K562 (cell line): ENCODE measurements around the gene SKIL. TPM values are rescaled to one million over a fixed set of nuclear protein-coding genes. Genes with fewer than 3 reads are reported as not detected.
A peak's percentile ranks its signal among the peaks of the same experiment; 100 is the strongest.

ENCODE experiments used
- CBFA2T3 ChIP-seq: fragments of 450-650 bp; IDR thresholded peaks from 2 replicates; pipeline ENCODE4 v1.6.1; 2017
- CBX1 ChIP-seq: sonication (generic); IDR thresholded peaks from 2 replicates; pipeline ENCODE4 v1.6.1; 2016; ENCODE audit warnings: antibody characterized with exemption, low read depth, mild to moderate bottlenecking
- CCNT2 ChIP-seq: IDR thresholded peaks from 2 replicates; pipeline ENCODE4 v1.6.1; 2011; ENCODE audit warnings: borderline replicate concordance, low read depth, mild to moderate bottlenecking, moderate library complexity, mixed read lengths, low read length; ENCODE audit not compliant: insufficient read length; ENCODE audit errors: extremely low read depth
- CREB5 ChIP-seq: fragments of 250-450 bp; sonication (Bioruptor Pico); IDR thresholded peaks from 2 replicates; pipeline ENCODE4 v1.5.0; 2020; ENCODE audit warnings: mild to moderate bottlenecking
- CTCF ChIP-seq, 3 experiments: IDR thresholded peaks in 2 of 3; conservative IDR thresholded peaks in 1 of 3; 2 replicates each; pipeline ENCODE4 v1.5.1; 2011 to 2012; ENCODE audit warnings: low read length in 3 of 3, mild to moderate bottlenecking in 3 of 3, control low read depth in 2 of 3, improper control_type of control experiment in 1 of 3, inconsistent platforms in 1 of 3, low read depth in 1 of 3, mixed read lengths in 1 of 3, moderate library complexity in 1 of 3; ENCODE audit not compliant: insufficient read depth in 2 of 3
- GTF2A2 ChIP-seq: IDR thresholded peaks from 2 replicates; pipeline ENCODE4 v1.6.1; 2016; ENCODE audit warnings: mild to moderate bottlenecking, missing genetic modification characterization, missing compliant biosample characterization
- HMGXB4 ChIP-seq: sonication (generic); formaldehyde crosslinking; IDR thresholded peaks from 2 replicates; pipeline ENCODE4 v1.8.1; 2023; ENCODE audit warnings: mild to moderate bottlenecking, missing genetic modification reagents
- NFATC3 ChIP-seq: fragments of 450-650 bp; IDR thresholded peaks from 2 replicates; pipeline ENCODE4 v1.6.1; 2017; ENCODE audit warnings: mild to moderate bottlenecking
- NR2C2 ChIP-seq, 2 experiments: fragments of 200-800 bp in 1 of 2; sonication (Bioruptor generic) in 1 of 2; sonication (generic) in 1 of 2; formaldehyde crosslinking in 1 of 2; IDR thresholded peaks; 2 replicates each; pipeline versions ENCODE4 v1.6.1 to v1.8.0; 2016 to 2022; ENCODE audit warnings: mild to moderate bottlenecking in 1 of 2, missing compliant biosample characterization in 1 of 2, missing genetic modification characterization in 1 of 2, missing genetic modification reagents in 1 of 2
- RCOR1 ChIP-seq, 2 experiments: IDR thresholded peaks; 2 replicates each; pipeline ENCODE4 v1.6.1; 2012; ENCODE audit warnings: low read depth in 2 of 2, low read length in 2 of 2, borderline replicate concordance in 1 of 2, improper control_type of control experiment in 1 of 2
- SMARCA4 ChIP-seq: fragments of 450-650 bp; IDR thresholded peaks from 2 replicates; pipeline ENCODE4 v1.6.1; 2016
- TAF1 ChIP-seq: IDR thresholded peaks from 2 replicates; pipeline ENCODE4 v1.6.1; 2011; ENCODE audit warnings: mild to moderate bottlenecking, low read length, moderate library complexity; ENCODE audit not compliant: insufficient read depth, control insufficient read depth, severe bottlenecking; ENCODE audit errors: extremely low read depth
- ZBTB11 ChIP-seq, 3 experiments: fragments of 200-800 bp in 1 of 3; fragments of 250-450 bp in 1 of 3; fragments of 450-650 bp in 1 of 3; sonication (Bioruptor Pico) in 1 of 3; sonication (Bioruptor generic) in 1 of 3; formaldehyde crosslinking in 1 of 3; IDR thresholded peaks; 2 replicates each; pipeline versions ENCODE4 v1.6.1 to v1.8.0; 2016 to 2022; ENCODE audit warnings: mild to moderate bottlenecking in 2 of 3, missing genetic modification characterization in 2 of 3, missing compliant biosample characterization in 1 of 3, moderate library complexity in 1 of 3
- ZNF324 ChIP-seq: fragments of 250-450 bp; sonication (Bioruptor Pico); IDR thresholded peaks from 2 replicates; pipeline ENCODE4 v1.4.0; 2020; ENCODE audit warnings: mild to moderate bottlenecking
- ZNF644 ChIP-seq: fragments of 200-800 bp; sonication (Bioruptor generic); IDR thresholded peaks from 2 replicates; pipeline ENCODE4 v1.6.1; 2016; ENCODE audit warnings: low read depth, missing genetic modification characterization, missing compliant biosample characterization
- polyA plus RNA-seq, 8 experiments: library from polyadenylated mRNA; depleted of rRNA in 4 of 8; stranded (reverse) in 5 of 8; unstranded in 3 of 8; fragments of >200 nt; fragmentation: Nextera tagmentation in 2 of 8; fragmentation: Illumina TruSeq in 1 of 8; extraction: Ambion mirVana in 2 of 8; extraction: Trizol in 1 of 8; gene quantifications; 2 replicates each; pipeline versions ENCODE4 v1.2.1 to v1.2.3, GENCODE V29; 2011 to 2014; ENCODE audit warnings: inconsistent platforms in 1 of 8, missing spikeins in 1 of 8
- total RNA-seq, 7 experiments: library from RNA; depleted of rRNA in 6 of 7; stranded (reverse); fragments of >200 nt in 6 of 7; fragmentation: Illumina TruSeq in 2 of 7; extraction: Trizol in 2 of 7; gene quantifications; 2 replicates each; pipeline versions ENCODE4 v1.2.1 to v1.2.3, GENCODE V29; 2011 to 2021; ENCODE audit warnings: low replicate concordance in 1 of 7

Gene SKIL
- total and polyA plus RNA-seq, 9 of the 15 experiments (the other 6 are each of a cell fraction or from before 2014, with no cell fraction given) = 4.3 to 19.1 (median 9.7) TPM

GRCh38 chr3:170356596-170357175 lies 829 bp upstream of the SKIL start (continued):
- no peak for TF ChIP-seq NR2C2 (CRISPR knock-in tag; IDR thresholded peaks at IDR 0.05)
- TF ChIP-seq NR2C2 (tag; IDR thresholded peaks at IDR 0.05) = peak; percentile 92
- peak; percentile 50; the same call in 1 of the 2 replicates for TF ChIP-seq SMARCA4
- TF ChIP-seq ZNF324 = no peak
- TF ChIP-seq CBFA2T3 = 0 out of 2 replicates have a peak, but pooled peaks have one; percentile 10
- peak in 1 of 2 experiments; percentile 2; a peak in 1 of 4 replicates for TF ChIP-seq RCOR1 (IDR thresholded peaks at IDR 0.05; ENCODE audit: borderline replicate concordance in 1 of 2, low read depth in 2 of 2, low read length in 2 of 2)
- TF ChIP-seq GTF2A2 (tag) = 0 out of 2 replicates have a peak, but pooled peaks have one; percentile 32
- peak; percentile 71 for TF ChIP-seq TAF1
- 0 out of 2 replicates have a peak, but pooled peaks have one; percentile 36 for TF ChIP-seq NFATC3
- TF ChIP-seq HMGXB4 (CRISPR knock-in tag) = 0 out of 2 replicates have a peak, but pooled peaks have one; percentile 57
- 0 out of 2 replicates have a peak, but pooled peaks have one; percentile 22 for TF ChIP-seq ZNF644 (tag)
- TF ChIP-seq CCNT2 = peak; percentile 99
- TF ChIP-seq CREB5 (CRISPR knock-in tag) = no peak
- peak in 2 of 3 experiments; percentile 36 to 52; a peak in 4 of 6 replicates for TF ChIP-seq CTCF (IDR thresholded peaks at IDR 0.05 in 2 of 3, conservative IDR thresholded peaks at IDR 0.05 in 1 of 3; ENCODE audit: insufficient read depth in 2 of 3, low read depth in 1 of 3, low read length in 3 of 3)
- peak in 1 of 3 experiments; percentile 79; a peak in 2 of 6 replicates for TF ChIP-seq ZBTB11 (CRISPR knock-in tag; IDR thresholded peaks at IDR 0.05)
- TF ChIP-seq CBX1 = peak; percentile 54; the same call in 1 of the 2 replicates
